Measurements from ENCODE around the gene KATNIP. TPM values are rescaled to one million over a fixed set of nuclear protein-coding genes. Genes with fewer than 3 reads are reported as not detected.

The KATNIP gene
- total RNA-seq, 1 donor from 2014 or later = 20.5 TPM

DNA sequence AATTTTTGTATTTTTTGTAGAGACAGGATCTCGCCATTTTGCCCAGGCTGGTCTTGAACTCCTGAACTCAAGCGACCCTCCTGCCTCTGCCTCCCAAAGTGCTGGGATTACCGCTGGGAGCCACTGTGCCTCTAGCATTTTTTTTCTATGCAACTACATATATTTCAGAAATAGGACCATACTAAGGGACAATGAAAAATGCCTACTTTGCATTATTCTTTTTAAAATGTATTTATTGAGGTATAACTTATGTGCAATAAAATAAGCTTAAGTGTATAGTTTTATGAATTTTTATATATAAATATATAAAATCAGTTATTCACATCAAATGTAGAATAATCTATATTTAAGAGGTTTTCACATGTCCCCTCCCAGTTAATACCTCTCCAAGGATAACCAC is 38.1 kb downstream of the KATNIP start:
- TF ChIP-seq, protein P1, sequence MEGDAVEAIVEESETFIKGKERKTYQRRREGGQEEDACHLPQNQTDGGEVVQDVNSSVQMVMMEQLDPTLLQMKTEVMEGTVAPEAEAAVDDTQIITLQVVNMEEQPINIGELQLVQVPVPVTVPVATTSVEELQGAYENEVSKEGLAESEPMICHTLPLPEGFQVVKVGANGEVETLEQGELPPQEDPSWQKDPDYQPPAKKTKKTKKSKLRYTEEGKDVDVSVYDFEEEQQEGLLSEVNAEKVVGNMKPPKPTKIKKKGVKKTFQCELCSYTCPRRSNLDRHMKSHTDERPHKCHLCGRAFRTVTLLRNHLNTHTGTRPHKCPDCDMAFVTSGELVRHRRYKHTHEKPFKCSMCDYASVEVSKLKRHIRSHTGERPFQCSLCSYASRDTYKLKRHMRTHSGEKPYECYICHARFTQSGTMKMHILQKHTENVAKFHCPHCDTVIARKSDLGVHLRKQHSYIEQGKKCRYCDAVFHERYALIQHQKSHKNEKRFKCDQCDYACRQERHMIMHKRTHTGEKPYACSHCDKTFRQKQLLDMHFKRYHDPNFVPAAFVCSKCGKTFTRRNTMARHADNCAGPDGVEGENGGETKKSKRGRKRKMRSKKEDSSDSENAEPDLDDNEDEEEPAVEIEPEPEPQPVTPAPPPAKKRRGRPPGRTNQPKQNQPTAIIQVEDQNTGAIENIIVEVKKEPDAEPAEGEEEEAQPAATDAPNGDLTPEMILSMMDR (IDR thresholded peaks at IDR 0.05) = no peak
- Mint-ChIP-seq H3K9me3 (ENCODE audit: low read depth) (peaks cover 5% of the 10 kb centered on the region), H3K27ac (ENCODE audit: unreplicated experiment) (no peak overlapping the region), H3K27me3 (ENCODE audit: low read depth) (no peaks in the 10 kb centered on the region), H3K4me1 (ENCODE audit: low read depth) (no peaks in the 10 kb centered on the region), H3K4me3 (ENCODE audit: unreplicated experiment) (no peak overlapping the region), H3K36me3 (ENCODE audit: low read depth) (peaks cover 14% of the 10 kb centered on the region)
- DNase-seq (ENCODE audit: low spot score) = no peak

GRCh38 chr16:27591837-27592236 is 41.9 kb downstream of the KATNIP start:
- Mint-ChIP-seq H3K27ac (ENCODE audit: unreplicated experiment) (no peak overlapping the region), H3K36me3 (ENCODE audit: low read depth) (peaks cover 8% of the 10 kb centered on the region), H3K9me3 (ENCODE audit: low read depth) (peaks cover 5% of the 10 kb centered on the region), H3K27me3 (ENCODE audit: low read depth) (no peaks in the 10 kb centered on the region), H3K4me3 (ENCODE audit: unreplicated experiment) (no peak overlapping the region), H3K4me1 (ENCODE audit: low read depth) (no peaks in the 10 kb centered on the region)
- DNase-seq (ENCODE audit: low spot score) = no peak
- TF ChIP-seq, protein P1 (IDR thresholded peaks at IDR 0.05) = no peak

GRCh38 chr16:27595475-27595874 is 45.5 kb downstream of the KATNIP start:
- H3K27ac Mint-ChIP-seq (ENCODE audit: unreplicated experiment) = no peak overlapping the region
- H3K4me3 Mint-ChIP-seq (ENCODE audit: unreplicated experiment) = no peak overlapping the region
- no peaks in the 10 kb centered on the region for H3K9me3 Mint-ChIP-seq (ENCODE audit: low read depth)
- DNase-seq (ENCODE audit: low spot score) = no peak
- no peaks in the 10 kb centered on the region for H3K4me1 Mint-ChIP-seq (ENCODE audit: low read depth)
- no peaks in the 10 kb centered on the region for H3K27me3 Mint-ChIP-seq (ENCODE audit: low read depth)
- TF ChIP-seq, protein P1 (IDR thresholded peaks at IDR 0.05) = no peak
- peaks cover 7% of the 10 kb centered on the region for H3K36me3 Mint-ChIP-seq (ENCODE audit: low read depth)

- Mint-ChIP-seq H3K4me1 (ENCODE audit: low read depth) (no peaks in the 10 kb centered on the region), H3K36me3 (ENCODE audit: low read depth) (peaks cover 7% of the 10 kb centered on the region), H3K27me3 (ENCODE audit: low read depth) (no peaks in the 10 kb centered on the region), H3K27ac (ENCODE audit: unreplicated experiment) (peak overlapping the region; percentile 14), H3K9me3 (ENCODE audit: low read depth) (no peaks in the 10 kb centered on the region), H3K4me3 (ENCODE audit: unreplicated experiment) (no peak overlapping the region)
- TF ChIP-seq, protein P1 (IDR thresholded peaks at IDR 0.05) = no peak
- DNase-seq (ENCODE audit: low spot score) = no peak
Observed at GRCh38 chr16:27595993-27596392, 46.0 kb downstream of the KATNIP start.

DNA sequence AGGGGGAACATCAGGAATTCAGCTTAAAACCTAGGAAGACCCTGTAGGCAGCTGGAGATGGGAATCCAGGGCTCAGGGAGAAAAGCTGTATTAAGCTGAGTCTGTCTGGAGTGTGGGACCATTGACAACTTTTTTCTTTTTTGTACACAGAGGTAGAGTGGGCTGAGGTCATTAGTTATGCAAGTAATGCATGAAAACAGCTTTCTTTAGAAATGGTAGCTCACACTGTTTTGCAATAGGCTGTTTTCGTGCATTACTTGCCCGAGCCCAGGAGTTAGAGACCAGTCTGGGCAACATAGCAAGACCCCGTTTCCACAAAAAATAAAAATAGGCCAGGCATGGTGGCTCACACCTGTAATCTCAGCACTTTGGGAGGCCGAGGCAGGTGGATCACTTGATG is 46.5 kb downstream of the KATNIP start:
- DNase-seq (ENCODE audit: low spot score) = no peak
- Mint-ChIP-seq H3K27ac (ENCODE audit: unreplicated experiment) (no peak overlapping the region), H3K4me3 (ENCODE audit: unreplicated experiment) (no peak overlapping the region), H3K4me1 (ENCODE audit: low read depth) (no peaks in the 10 kb centered on the region), H3K9me3 (ENCODE audit: low read depth) (no peaks in the 10 kb centered on the region), H3K36me3 (ENCODE audit: low read depth) (peaks cover 8% of the 10 kb centered on the region), H3K27me3 (ENCODE audit: low read depth) (no peaks in the 10 kb centered on the region)
- TF ChIP-seq, protein P1 (IDR thresholded peaks at IDR 0.05) = no peak
